Subcutaneous abdominal adipose tissue (tissue), 5 donors: Measurements from ENCODE around the gene FAM50B.

Source experiments
- H3K27ac ChIP-seq: one replicate; pipeline ENCODE4 v1.7.0; 2013; ENCODE audit warnings: low read depth, mild to moderate bottlenecking, inconsistent platforms, low read length, moderate library complexity
- H3K27me3 ChIP-seq, 5 donors: one replicate each; pipeline ENCODE4 v1.7.0; 2013; ENCODE audit warnings: low read length in 5 of 5, inconsistent platforms in 1 of 5; ENCODE audit not compliant: control insufficient read depth in 5 of 5, insufficient read depth in 4 of 5
- H3K36me3 ChIP-seq, 5 donors: one replicate each; pipeline ENCODE4 v1.7.0; 2013; ENCODE audit warnings: low read length in 5 of 5; ENCODE audit not compliant: control insufficient read depth in 5 of 5, insufficient read depth in 5 of 5
- H3K4me1 ChIP-seq, 5 donors: one replicate each; pipeline ENCODE4 v1.7.0; 2013; ENCODE audit warnings: low read length in 5 of 5, mild to moderate bottlenecking in 3 of 5, moderate library complexity in 1 of 5; ENCODE audit not compliant: control insufficient read depth in 5 of 5, insufficient read depth in 5 of 5
- H3K4me3 ChIP-seq, 5 donors: one replicate each; pipeline ENCODE4 v1.7.0; 2013; ENCODE audit warnings: low read length in 5 of 5, low read depth in 1 of 5
- H3K9ac ChIP-seq, 5 donors: one replicate each; pipeline ENCODE4 v1.7.0; 2013; ENCODE audit warnings: low read length in 5 of 5, mild to moderate bottlenecking in 4 of 5, moderate library complexity in 3 of 5
- H3K9me3 ChIP-seq, 5 donors: one replicate each; pipeline ENCODE4 v1.7.0; 2013; ENCODE audit warnings: low read length in 5 of 5; ENCODE audit not compliant: control insufficient read depth in 5 of 5
- donor health status: healthy.
- donor health status: healthy.
- donor health status: healthy.
- donor health status: healthy.
- donor health status: healthy.

Gene FAM50B

GRCh38 chr6:3870528-3870925 is 21.4 kb downstream of the FAM50B start:
- H3K4me1 ChIP-seq, result peaks cover 0 to 13% (median 7%) of the 10 kb centered on the region in 5 donors
- no peak overlapping the region for H3K27ac ChIP-seq
- no peaks in the 10 kb centered on the region for H3K36me3 ChIP-seq
- H3K9ac ChIP-seq, result no peak overlapping the region
- H3K27me3 ChIP-seq, result no peaks in the 10 kb centered on the region
- peaks cover 0 to under 1% (median 0%) of the 10 kb centered on the region in 5 donors for H3K9me3 ChIP-seq
- H3K4me3 ChIP-seq, result no peak overlapping the region

- Histone ChIP-seq H3K9me3 (no peaks in the 10 kb centered on the region), H3K4me1 (peaks cover 0 to 19% (median 11%) of the 10 kb centered on the region in 5 donors), H3K4me3 (no peak overlapping the region), H3K27me3 (no peaks in the 10 kb centered on the region), H3K9ac (no peak overlapping the region), H3K36me3 (no peaks in the 10 kb centered on the region), H3K27ac (no peak overlapping the region)
Measured at GRCh38 chr6:3871515-3871914, 22.3 kb downstream of the FAM50B start.

GRCh38 chr6:3871939-3872338 is 22.8 kb downstream of the FAM50B start:
- H3K27ac ChIP-seq, result no peak overlapping the region
- H3K9me3 ChIP-seq, result no peaks in the 10 kb centered on the region
- H3K36me3 ChIP-seq, result no peaks in the 10 kb centered on the region
- H3K27me3 ChIP-seq, result no peaks in the 10 kb centered on the region
- no peak overlapping the region for H3K9ac ChIP-seq
- peaks cover 0 to 21% (median 11%) of the 10 kb centered on the region in 5 donors for H3K4me1 ChIP-seq
- no peak overlapping the region for H3K4me3 ChIP-seq

- Histone ChIP-seq H3K36me3 (no peaks in the 10 kb centered on the region), H3K27me3 (no peaks in the 10 kb centered on the region), H3K27ac (no peak overlapping the region), H3K4me1 (peaks cover 0 to 21% (median 11%) of the 10 kb centered on the region in 5 donors), H3K9me3 (no peaks in the 10 kb centered on the region), H3K9ac (no peak overlapping the region), H3K4me3 (no peak overlapping the region)
Measured at GRCh38 chr6:3872370-3872854, 23.2 kb downstream of the FAM50B start.

GRCh38 chr6:3873051-3873450 is 23.9 kb downstream of the FAM50B start:
- no peak overlapping the region for H3K27ac ChIP-seq
- no peak overlapping the region for H3K4me3 ChIP-seq
- no peaks in the 10 kb centered on the region for H3K9me3 ChIP-seq
- no peaks in the 10 kb centered on the region for H3K27me3 ChIP-seq
- H3K4me1 ChIP-seq, result peaks cover 0 to 18% (median 11%) of the 10 kb centered on the region in 5 donors
- H3K9ac ChIP-seq, result no peak overlapping the region
- no peaks in the 10 kb centered on the region for H3K36me3 ChIP-seq

GRCh38 chr6:3874069-3874468 is 24.9 kb downstream of the FAM50B start:
- Histone ChIP-seq H3K36me3 (no peaks in the 10 kb centered on the region), H3K27me3 (no peaks in the 10 kb centered on the region)

GRCh38 chr6:3875486-3875885 is 26.3 kb downstream of the FAM50B start:
- H3K27ac ChIP-seq, result no peak overlapping the region
- H3K36me3 ChIP-seq, result no peaks in the 10 kb centered on the region
- H3K4me1 ChIP-seq, result peaks cover 0 to 18% (median 11%) of the 10 kb centered on the region in 5 donors
- no peaks in the 10 kb centered on the region for H3K9me3 ChIP-seq
- H3K4me3 ChIP-seq, result no peak overlapping the region
- no peaks in the 10 kb centered on the region for H3K27me3 ChIP-seq
- no peak overlapping the region for H3K9ac ChIP-seq

More at GRCh38 chr6:3874069-3874468, 24.9 kb downstream of the FAM50B start:
- Histone ChIP-seq H3K4me1 (peaks cover 0 to 18% (median 11%) of the 10 kb centered on the region in 5 donors), H3K9ac (no peak overlapping the region), H3K27ac (no peak overlapping the region), H3K4me3 (no peak overlapping the region), H3K9me3 (no peaks in the 10 kb centered on the region)

- H3K9ac ChIP-seq, result no peak overlapping the region
- H3K27me3 ChIP-seq, result no peaks in the 10 kb centered on the region
- no peaks in the 10 kb centered on the region for H3K9me3 ChIP-seq
- H3K27ac ChIP-seq, result no peak overlapping the region
- peaks cover 0 to 18% (median 11%) of the 10 kb centered on the region in 5 donors for H3K4me1 ChIP-seq
- H3K4me3 ChIP-seq, result no peak overlapping the region
- H3K36me3 ChIP-seq, result no peaks in the 10 kb centered on the region
Measured at GRCh38 chr6:3876101-3876500, 26.9 kb downstream of the FAM50B start.

- Histone ChIP-seq H3K27ac (no peak overlapping the region), H3K4me1 (peaks cover 0 to 23% (median 18%) of the 10 kb centered on the region in 5 donors), H3K9me3 (no peaks in the 10 kb centered on the region), H3K27me3 (no peaks in the 10 kb centered on the region), H3K4me3 (no peak overlapping the region), H3K9ac (no peak overlapping the region), H3K36me3 (no peaks in the 10 kb centered on the region)
Measured at GRCh38 chr6:3876866-3877265, 27.7 kb downstream of the FAM50B start.

- H3K9me3 ChIP-seq, result no peaks in the 10 kb centered on the region
- H3K27me3 ChIP-seq, result no peaks in the 10 kb centered on the region
- no peak overlapping the region for H3K9ac ChIP-seq
- H3K36me3 ChIP-seq, result no peaks in the 10 kb centered on the region
- peaks cover 6 to 26% (median 24%) of the 10 kb centered on the region in 5 donors for H3K4me1 ChIP-seq
- no peak overlapping the region for H3K27ac ChIP-seq
- H3K4me3 ChIP-seq, result no peak overlapping the region
Measured at GRCh38 chr6:3878048-3878666, 29.0 kb downstream of the FAM50B start.
